ENCODE data around the gene HLA-DOA.

The HLA-DOA gene

DNA sequence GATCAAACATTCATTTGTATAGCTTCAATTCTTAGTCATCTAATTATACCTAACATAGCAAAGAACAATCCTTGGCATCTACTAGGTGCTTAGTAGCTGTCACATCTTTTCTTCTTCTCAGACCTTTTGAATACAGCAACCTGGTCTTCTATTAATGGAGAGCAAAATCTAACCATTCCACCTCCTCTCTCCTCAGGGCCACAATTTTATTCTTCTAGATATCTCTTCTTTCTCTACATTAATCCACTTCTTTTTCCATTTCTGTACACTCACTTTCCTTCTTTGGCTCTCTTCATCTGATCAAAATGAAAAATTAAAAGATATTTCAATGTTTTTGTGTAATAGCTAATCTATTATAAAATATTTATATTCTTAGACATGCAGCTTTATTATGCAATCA is 9.0 kb upstream of the HLA-DOA start:
- ChIA-PET POLR2A (ENCODE audit: low non-redundant PET) (no interaction called here), CTCF (interaction anchor here (1.5 to 1.7 kb wide), 2 partner anchors 129 to 143 kb away, joined by 4 read pairs; no protein-coding TSS in a partner anchor)
- H3K27ac ChIP-seq: no peak overlapping the region
- no peak for TF ChIP-seq CTCF (conservative IDR thresholded peaks at IDR 0.05; ENCODE audit: low read depth)
- DNase-seq (ENCODE audit: low spot score): no peak

DNA sequence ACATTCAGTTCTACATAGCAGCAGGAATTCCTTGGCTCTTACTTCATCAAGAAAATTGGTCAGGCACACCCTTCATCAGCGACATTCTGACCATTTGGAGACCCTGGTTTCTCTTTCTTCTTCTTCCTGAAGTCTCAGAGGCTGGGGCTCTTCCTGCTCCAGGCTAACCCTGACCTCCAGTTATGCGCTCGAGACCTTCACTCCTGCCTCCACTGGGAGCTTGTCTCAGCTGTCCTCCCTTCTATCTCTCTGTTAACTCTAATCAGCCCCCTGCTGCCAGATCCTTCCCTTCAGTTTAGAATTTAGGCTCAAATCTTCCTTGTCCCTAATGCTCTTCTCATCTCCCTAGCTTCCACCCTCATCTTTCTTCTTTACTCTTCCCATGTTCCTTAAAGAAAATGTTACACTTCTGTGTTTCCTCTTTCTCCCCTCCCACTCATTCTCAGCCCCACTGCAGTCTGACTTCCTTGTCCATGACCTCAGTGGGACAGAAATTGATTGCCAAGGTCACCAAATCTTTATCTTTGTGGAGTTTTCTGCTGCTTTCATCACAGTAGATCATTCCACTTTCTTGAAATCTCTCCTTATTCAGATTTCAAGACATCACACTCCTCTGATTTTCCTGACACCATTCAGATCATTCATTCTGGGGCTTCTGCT is 8.4 kb upstream of the HLA-DOA start:
- ChIA-PET CTCF (interaction anchor here (1.5 kb wide), 1 partner anchor 144 kb away, joined by 4 read pairs; no protein-coding TSS in a partner anchor), POLR2A (ENCODE audit: low non-redundant PET) (no interaction called here)
- TF ChIP-seq CTCF (conservative IDR thresholded peaks at IDR 0.05; ENCODE audit: low read depth): no peak
- no peak for DNase-seq (ENCODE audit: low spot score)
- no peak overlapping the region for H3K27ac ChIP-seq

GRCh38 chr6:33017018-33017417 is 7.6 kb upstream of the HLA-DOA start:
- no peak for DNase-seq (ENCODE audit: low spot score)
- no peak overlapping the region for H3K27ac ChIP-seq
- POLR2A ChIA-PET (ENCODE audit: low non-redundant PET): no interaction called here
- no peak for TF ChIP-seq CTCF (conservative IDR thresholded peaks at IDR 0.05; ENCODE audit: low read depth)
- CTCF ChIA-PET: no interaction called here

DNA sequence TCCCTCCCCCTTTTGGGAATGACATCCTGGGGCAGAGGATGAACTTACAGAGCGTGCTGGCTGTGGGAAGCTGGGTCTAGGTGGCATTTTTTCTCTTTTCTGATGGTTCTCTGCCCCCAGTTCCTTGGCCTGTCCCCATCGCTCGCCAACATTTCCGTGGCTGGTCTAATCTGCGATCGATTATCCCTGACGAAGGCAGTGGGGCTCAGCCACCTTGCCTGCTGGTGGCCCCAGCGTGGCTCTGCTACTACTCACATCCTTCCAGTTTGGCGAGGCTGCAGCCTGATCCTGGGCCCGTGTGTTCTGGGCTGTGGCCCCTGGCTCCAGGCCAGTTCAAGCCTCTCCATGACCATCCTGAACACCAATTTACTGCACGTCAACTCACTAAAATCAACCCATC is 6.4 kb upstream of the HLA-DOA start:
- DNase-seq (ENCODE audit: low spot score): no peak
- no peak overlapping the region for H3K27ac ChIP-seq
- CTCF ChIA-PET: interaction anchor here (0.7 to 2.0 kb wide), 2 partner anchors 64 to 157 kb away, joined by 3 to 15 read pairs; no protein-coding TSS in a partner anchor
- no peak for TF ChIP-seq CTCF (conservative IDR thresholded peaks at IDR 0.05; ENCODE audit: low read depth)
- POLR2A ChIA-PET (ENCODE audit: low non-redundant PET): no interaction called here

DNA sequence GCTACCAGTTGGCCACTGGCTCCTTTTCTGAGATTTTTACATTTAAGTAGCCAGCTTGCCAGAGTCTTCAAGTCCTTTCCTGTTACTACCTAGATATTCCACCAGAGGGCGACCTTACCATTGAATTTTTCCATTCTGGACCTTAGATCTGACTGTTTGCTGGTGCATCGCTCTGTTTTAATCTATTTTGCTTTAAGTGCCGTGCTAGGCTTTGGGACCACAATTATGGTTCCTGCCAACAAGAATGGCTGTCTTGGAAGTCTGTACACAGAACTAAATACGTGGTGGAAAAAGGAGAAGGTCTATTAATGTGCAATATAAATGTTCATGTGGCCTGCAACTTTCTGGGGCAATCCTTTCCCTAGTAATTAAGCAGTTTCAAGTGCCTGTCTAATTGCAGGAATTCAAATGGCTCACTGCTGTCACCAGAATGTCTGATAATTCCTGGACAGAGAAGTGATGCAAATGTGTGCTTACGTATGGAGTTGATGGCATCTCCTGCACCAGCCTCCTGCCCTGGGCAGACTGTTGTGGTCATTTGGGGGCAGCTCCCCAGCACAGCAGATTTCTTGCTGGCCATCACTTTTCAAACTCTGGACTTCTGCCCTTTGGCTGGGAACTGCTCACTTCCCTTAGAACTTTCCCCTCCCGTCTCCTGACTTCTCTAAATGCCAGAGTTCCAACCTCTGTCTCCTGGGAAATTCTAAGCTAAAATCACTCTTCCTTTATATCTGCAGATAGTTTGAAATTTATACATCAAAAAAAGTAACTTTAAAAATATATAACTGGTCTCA is 5.6 kb upstream of the HLA-DOA start:
- peak; percentile 64 for DNase-seq (ENCODE audit: low spot score)
- peak; percentile 72 for TF ChIP-seq CTCF (conservative IDR thresholded peaks at IDR 0.05; ENCODE audit: low read depth)
- POLR2A ChIA-PET (ENCODE audit: low non-redundant PET): no interaction called here
- CTCF ChIA-PET: interaction anchor here (0.6 to 2.0 kb wide), 9 partner anchors 11 to 164 kb away, joined by 3 to 15 read pairs (median 3); no protein-coding TSS in a partner anchor
- no peak overlapping the region for H3K27ac ChIP-seq

DNA sequence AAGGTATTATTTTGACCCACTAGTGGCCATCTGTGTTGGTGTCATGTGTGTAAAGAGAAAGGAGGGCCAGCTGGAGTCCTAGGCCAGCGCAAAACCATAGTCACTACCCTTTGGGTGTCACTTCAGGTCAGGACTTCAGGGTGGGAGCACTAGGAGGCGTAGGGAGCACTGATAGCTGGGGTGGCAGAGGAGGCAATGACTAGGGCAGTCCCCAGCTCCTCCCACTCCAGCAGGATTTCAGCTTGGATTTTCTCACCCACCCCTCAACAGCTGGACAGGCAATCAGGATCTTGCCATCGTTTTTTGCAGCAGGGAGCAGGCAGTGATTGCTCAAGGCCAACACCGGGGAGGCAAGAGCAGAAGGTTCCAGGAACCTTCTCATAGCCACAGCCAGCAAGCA is 4.2 kb upstream of the HLA-DOA start:
- no peak for TF ChIP-seq CTCF (conservative IDR thresholded peaks at IDR 0.05; ENCODE audit: low read depth)
- DNase-seq (ENCODE audit: low spot score): no peak
- POLR2A ChIA-PET (ENCODE audit: low non-redundant PET): no interaction called here
- CTCF ChIA-PET: interaction anchor here (0.8 to 1.0 kb wide), 2 partner anchors 134 to 160 kb away, joined by 3 to 4 read pairs; no protein-coding TSS in a partner anchor
- no peak overlapping the region for H3K27ac ChIP-seq

Data from RWPE1 (cell line).